ENCODE results near the gene ITGA8.

DNA sequence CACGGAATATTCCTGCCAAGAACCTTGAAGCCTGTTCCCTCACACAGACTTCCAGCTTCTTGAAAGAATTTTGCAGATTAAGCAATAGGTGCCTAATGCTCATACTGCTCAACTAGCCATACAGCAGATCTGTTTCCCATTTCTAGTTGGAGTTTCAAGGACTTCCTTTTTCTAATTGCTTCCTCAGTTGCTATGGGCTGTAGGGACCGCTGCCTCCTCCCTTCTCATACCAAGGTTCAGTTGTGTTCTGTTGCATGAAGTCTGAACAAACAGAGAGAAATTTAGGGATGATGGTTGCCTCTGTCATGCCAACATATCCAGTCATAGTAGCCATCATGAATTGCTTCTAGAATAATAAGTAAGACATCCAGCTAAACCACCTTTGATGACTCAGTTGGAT is 6.8 kb downstream of the ITGA8 start:
- TF ChIP-seq, protein P1, sequence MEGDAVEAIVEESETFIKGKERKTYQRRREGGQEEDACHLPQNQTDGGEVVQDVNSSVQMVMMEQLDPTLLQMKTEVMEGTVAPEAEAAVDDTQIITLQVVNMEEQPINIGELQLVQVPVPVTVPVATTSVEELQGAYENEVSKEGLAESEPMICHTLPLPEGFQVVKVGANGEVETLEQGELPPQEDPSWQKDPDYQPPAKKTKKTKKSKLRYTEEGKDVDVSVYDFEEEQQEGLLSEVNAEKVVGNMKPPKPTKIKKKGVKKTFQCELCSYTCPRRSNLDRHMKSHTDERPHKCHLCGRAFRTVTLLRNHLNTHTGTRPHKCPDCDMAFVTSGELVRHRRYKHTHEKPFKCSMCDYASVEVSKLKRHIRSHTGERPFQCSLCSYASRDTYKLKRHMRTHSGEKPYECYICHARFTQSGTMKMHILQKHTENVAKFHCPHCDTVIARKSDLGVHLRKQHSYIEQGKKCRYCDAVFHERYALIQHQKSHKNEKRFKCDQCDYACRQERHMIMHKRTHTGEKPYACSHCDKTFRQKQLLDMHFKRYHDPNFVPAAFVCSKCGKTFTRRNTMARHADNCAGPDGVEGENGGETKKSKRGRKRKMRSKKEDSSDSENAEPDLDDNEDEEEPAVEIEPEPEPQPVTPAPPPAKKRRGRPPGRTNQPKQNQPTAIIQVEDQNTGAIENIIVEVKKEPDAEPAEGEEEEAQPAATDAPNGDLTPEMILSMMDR (IDR thresholded peaks at IDR 0.05): no peak
- TF ChIP-seq POLR2AphosphoS5 (IDR thresholded peaks at IDR 0.05; ENCODE audit: insufficient read depth in 1 of 2, low read depth in 1 of 2) (no peak), POLR2A (IDR thresholded peaks at IDR 0.05) (no peak)
